ENCODE measurements around the gene SULF2. TPM values are rescaled to one million over a fixed set of nuclear protein-coding genes. Genes with fewer than 3 reads are reported as not detected.
"Not testable (repeated sequence)": the region's sequence is repeated elsewhere in the genome, so short reads cannot be mapped to it uniquely, and the experiment has no call there.

The SULF2 gene
- total RNA-seq = 35.1 TPM
- long read RNA-seq, full-length matches to known transcripts = 2 of 53 reads
- long read RNA-seq, partial matches to known transcripts = 17 of 53 reads
- long read RNA-seq, other reads (novel, unspliced or antisense) = 34 of 53 reads

DNA sequence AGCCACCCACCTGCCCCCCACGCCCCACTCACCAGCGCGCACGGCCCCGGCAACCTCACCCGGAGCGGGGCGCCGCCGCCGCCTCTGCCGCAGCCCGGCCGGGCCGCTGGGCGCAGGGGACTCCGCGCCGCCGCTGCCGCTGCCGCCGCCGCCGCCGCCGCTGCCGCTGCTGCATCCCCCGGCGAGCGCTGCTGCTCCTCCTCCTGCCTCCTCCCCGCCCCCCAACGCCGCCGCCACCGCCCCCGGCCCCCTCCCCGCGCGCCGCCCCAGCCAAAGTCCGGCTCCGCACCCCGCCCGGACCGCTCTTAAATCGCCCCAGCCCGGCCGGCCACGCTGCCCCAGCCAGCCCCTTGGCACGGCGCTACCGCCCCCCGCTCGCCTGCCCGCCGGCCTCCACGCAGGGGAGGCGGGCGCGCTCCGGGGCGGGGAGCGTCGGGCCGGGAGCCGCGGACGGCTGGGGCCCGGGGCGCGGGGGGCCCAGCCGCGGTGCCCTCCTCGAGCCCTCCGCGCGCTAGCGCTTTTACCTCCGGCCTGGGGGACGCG lies at the start of gene SULF2:
SULF2 (minus strand) TSS at position 171 of the 543 bp plus-strand sequence. CDS start 28,118 bp downstream, outside the sequence.
- DNase-seq (peak; percentile 64), ATAC-seq (no peak)
- intact Hi-C loops (cut with micrococcal nuclease) = no loop called here

GRCh38 chr20:47831675-47832074 lies 46.4 kb upstream of the SULF2 start:
- DNase-seq; intact Hi-C loops (cut with micrococcal nuclease); ATAC-seq: not testable (repeated sequence)

DNA sequence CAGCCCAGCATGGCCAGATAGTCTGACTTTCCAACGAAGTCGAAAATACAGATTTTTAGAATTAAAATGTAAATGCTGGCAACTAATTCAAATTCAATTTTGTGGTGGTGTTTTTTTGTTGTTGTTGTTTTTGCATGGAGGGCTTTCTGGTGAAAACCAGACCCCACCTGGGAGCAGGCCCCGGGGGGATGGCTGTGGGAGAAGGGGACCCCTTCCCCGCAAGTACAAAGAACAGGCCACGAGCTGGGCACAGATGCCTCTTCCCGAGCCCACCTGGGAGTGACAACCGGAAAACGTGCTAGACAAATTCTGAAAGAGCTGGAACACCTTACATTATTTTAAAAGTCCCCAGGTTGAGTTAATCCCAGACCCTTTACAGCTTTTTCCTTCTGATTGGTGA lies 41.4 kb upstream of the SULF2 start:
- intact Hi-C loops (cut with micrococcal nuclease); ATAC-seq; DNase-seq: not testable (repeated sequence)

- DNase-seq; intact Hi-C loops (cut with micrococcal nuclease); ATAC-seq: not testable (repeated sequence)
Observed at GRCh38 chr20:47826006-47826405, 40.7 kb upstream of the SULF2 start.

- intact Hi-C loops (cut with micrococcal nuclease) = no loop called here
- ATAC-seq (no peak), DNase-seq (no peak)
Observed at GRCh38 chr20:47825011-47825762, 39.9 kb upstream of the SULF2 start.

GRCh38 chr20:47823941-47824340 lies 38.7 kb upstream of the SULF2 start:
- intact Hi-C loops (cut with micrococcal nuclease); DNase-seq; ATAC-seq: not testable (repeated sequence)

DNA sequence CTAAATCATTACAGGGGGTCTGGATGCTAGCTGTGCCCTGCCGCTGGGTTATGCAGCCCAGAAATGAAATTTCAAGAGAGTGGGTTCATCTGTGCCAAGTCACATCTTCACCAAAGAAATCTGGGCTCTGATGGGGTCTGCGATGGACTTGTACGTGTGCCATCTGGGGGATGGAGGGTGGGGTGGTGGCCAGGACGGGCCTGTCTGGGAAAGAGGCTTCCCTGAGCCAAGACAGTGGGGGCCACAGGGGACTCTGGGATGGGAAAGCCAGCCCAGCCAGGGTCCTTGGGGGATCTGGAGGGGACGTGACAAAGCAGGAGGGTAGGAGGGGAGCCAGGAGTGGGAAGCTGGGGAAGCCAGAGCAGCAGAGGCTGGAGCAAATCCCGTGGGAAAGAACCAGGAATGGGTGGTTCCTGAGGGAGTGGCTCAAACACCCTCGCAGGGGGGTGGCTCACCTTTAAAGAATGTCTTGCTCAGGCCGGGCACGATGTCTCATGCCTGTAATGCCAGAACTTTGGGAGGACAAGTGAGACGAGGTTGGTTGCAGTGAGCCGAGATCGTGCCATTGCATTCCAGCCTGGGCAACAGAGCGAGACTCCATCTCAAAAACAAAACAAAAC lies 36.3 kb upstream of the SULF2 start:
- intact Hi-C loops (cut with micrococcal nuclease) = no loop called here
- DNase-seq (no peak), ATAC-seq (no peak)

- no peak for DNase-seq
- ATAC-seq = no peak
- intact Hi-C loops (cut with micrococcal nuclease) = no loop called here
Observed at GRCh38 chr20:47818996-47819609, 33.8 kb upstream of the SULF2 start.

DNA sequence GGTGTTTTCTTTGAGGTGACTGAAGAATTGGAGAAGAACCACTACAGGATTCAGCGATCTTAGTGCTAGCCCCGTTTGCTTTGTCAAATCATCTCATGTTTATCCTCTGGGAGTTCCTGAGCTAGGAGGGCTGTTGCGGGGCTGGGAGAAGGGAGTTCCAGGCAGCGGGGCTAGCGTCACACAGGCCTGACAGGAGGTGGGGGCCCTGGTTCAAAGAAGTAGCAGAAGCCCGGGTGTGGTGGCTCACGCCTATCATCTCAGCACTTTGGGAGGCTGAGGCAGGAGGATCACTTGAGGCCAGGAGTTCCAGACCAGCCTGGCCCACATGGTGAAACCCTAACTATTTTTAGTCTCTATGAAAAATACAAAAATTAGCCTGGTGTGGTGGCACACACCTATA lies 33.2 kb upstream of the SULF2 start:
- ATAC-seq (no peak), DNase-seq (no peak)

DNA sequence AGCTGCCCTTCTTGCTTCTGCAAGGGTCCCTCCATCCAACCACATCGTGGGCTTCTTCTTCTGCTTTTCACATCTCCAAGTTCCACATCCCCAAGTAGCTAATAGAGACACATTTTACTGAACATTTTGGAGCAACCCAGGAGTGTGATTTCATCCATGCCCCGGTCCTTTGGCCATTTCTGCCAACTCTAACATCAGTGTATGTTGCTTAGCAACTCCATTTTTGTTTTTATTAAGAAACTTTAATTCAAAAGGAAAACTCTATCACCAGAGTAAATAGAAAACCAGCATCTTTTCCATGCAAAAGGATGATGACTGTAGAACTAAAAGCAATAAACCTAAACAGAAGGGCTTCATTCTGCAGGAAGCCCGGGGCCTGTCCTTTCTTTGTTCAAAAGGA lies 32.7 kb upstream of the SULF2 start:
- intact Hi-C loops (cut with micrococcal nuclease) = no loop called here
- no peak for DNase-seq
- ATAC-seq = no peak

More for the DNA sequence above, 33.2 kb upstream of the SULF2 start:
- intact Hi-C loops (cut with micrococcal nuclease) = no loop called here

DNA sequence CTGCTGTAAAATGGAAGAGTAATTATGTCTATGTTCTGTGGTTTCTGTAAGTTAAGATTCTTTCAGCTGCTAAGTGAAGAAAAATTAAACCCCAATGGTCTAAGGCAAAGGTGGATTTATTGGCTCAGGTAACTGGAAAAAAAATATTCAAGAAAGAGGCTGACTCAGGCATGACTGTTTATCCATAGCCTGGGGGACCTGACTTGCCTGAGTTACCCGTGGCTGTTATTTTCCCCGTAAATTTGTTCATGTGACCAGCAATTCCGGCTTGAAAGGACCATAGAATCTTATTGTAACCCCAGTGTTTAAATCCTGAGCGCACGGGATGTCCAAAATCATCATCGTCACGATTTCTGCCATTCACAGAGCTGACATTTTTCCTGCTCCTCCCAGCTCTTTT lies 32.3 kb upstream of the SULF2 start:
- no peak for ATAC-seq
- DNase-seq = no peak
- intact Hi-C loops (cut with micrococcal nuclease) = no loop called here

DNA sequence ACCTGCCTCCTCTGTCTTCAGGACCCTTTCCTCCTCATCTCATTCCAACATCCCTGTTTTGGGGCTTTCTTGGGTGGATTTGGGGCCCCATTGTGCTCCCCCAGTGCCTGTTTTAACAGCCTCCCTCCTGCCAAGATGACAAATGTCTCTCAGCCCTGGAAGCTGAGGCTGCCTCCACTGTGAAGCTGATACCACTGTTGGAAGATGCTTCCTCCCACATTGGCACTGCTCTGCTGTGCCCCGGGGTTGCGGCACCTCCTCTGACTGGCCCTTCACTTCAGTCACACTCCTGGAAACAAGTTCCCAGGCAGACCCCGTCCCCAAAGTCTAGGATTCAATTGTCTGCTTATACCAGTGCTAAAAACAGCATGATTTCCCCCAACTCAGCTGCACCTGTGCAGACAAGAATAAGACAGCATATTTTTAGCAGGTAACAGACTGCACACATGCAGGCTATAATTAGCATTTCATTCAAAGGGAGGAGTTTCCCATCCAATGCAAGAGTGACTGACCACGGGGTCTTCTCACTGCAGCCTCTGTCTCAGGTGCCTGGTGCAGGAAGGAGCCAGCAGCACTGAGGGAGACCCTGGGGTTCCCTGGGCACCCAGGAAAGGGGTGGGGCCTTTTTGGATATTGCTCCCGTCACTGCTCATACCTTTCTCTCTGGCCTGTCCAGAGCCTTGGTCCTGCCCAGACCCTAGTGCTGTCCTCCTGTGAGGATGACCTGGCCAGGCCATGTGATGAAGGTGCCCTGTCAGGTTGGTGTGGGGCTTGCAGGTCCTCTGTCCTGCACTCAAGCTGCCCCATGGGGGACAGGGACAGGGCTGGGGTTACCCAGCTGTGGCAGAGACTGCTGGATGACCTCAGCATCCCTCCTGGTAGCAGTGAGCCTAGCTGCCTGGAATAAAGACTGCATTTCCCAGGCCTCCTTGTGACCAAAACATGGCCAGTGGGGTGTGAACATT lies 31.5 kb upstream of the SULF2 start:
- DNase-seq (no peak), ATAC-seq (no peak)
- intact Hi-C loops (cut with micrococcal nuclease) = no loop called here

GRCh38 chr20:47815866-47816265 lies 30.6 kb upstream of the SULF2 start:
- intact Hi-C loops (cut with micrococcal nuclease) = no loop called here
- no peak for DNase-seq
- ATAC-seq = no peak

- DNase-seq (no peak), ATAC-seq (no peak)
- intact Hi-C loops (cut with micrococcal nuclease) = no loop called here
Observed at GRCh38 chr20:47815416-47815806, 30.1 kb upstream of the SULF2 start.

DNA sequence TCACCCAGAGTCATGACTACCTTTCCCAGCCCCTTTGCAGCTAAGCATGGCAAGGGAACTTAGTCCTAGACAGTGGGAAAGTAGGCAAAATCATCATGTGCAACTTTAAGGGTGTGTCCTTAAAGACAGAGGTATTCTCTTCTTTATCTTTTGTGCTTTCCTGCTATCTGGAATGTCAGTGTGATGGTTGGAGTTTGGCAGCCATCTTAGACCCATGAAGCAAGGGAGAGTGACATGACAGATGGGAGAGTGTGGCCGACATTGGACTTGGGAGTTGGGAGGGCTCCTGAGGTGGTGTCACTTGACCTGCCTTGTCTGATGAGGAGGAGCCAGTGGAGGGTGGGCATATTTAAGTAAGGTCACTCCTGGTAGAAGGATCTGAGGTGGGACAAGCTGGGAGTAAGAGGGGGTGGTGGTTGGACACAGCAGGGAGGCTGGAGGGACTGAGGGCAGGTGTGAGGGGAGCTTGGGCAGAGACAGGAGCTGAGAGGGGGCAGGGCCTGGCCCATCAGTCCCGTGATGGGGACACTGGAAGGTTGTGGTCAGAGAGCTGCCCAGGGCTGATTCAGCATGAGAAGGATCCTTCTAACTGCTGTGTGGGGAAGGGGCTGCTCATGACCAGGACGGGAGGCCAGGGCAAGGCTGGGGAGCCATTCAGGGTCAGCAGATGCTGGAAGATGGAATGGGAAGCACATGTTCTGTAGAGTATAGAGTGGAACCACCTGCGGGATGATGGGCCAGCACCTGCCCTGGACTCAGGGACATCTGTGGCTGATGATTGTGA lies 29.5 kb upstream of the SULF2 start:
- intact Hi-C loops (cut with micrococcal nuclease) = no loop called here
- ATAC-seq (no peak), DNase-seq (no peak)

DNA sequence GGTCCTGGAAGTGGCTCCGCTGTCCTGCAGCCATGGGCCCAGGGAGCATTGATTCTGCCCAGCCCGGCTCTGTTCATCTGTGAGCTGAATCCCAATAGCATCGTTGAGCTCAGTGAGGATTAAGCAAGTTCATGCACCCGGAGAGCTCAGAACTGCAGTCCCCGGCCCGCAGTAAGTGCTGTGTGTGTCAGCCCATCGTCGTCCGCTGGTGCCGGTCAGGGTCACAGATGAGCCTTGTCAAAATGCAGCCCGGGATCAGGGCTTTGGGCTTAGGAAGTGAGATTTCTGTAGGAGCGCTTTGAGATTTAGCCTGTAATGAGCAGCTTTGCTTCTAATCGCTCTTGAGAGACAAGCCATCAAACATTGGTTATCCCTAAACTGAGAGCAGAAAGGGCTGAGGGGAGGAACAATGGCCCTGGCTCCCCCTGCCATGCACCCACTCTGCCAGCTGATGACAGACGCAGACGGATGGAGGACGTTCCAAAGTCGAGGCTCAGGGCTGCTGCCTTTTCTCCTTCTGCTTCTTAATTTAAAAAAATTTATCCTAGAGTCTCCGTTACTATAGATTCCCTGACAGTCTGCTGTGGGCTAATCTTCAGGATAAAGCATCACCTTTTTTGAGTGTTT lies 25.6 kb upstream of the SULF2 start:
- DNase-seq (no peak), ATAC-seq (no peak)
- intact Hi-C loops (cut with micrococcal nuclease) = no loop called here

DNA sequence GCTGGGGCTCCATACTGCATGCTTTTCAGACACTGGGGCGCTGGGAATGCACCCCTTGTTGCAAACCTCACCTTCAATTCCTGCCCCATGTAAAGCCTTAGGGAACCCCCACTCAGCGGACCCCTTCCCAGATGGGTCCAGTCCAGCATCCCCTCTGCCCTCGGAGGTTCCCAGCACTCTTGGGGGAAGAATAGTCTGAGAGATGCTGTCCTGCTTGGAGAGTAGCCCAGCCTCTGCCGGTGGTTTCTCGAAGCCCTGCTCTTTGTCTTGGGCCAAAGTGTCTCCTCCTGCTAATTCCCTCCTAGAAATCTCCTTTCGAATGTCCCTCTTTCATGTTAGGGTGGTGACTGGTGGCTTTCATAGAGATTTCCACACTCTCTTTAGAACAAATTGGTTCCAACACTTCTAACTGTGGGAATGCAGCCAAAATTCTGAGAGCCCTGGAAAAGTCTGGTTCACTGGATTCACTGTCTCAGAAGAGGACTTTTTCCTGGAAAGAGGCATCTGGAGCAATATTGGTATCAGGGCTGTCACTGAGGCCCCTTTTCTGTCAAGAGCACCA lies 24.9 kb upstream of the SULF2 start:
- intact Hi-C loops (cut with micrococcal nuclease) = no loop called here
- no peak for ATAC-seq
- DNase-seq = no peak

All from left ventricle myocardium superior (tissue), 1 donor.